WTC11 (cell line): Measurements from ENCODE around the gene ZNF579. TPM values are rescaled to one million over a fixed set of nuclear protein-coding genes. Genes with fewer than 3 reads are reported as not detected.

Experiments used
- ATAC-seq: fragments of 200-7000 bp; cut with Tn5 transposase; 2 replicates; pipeline ENCODE4 v1.10.0; 2021; ENCODE audit warnings: mild to moderate bottlenecking, moderate library complexity
- CTCF ChIA-PET: fragments of 300-600 bp; sonication (Branson Sonifier 250); formaldehyde crosslinking; loops from one replicate; lab custom pipeline; 2021; ENCODE audit warnings: antibody characterized with exemption; lab: Charles Lee
- POLR2A ChIA-PET: fragments of 350-600 bp; sonication (Branson Sonifier 250); formaldehyde crosslinking; loops from one replicate; lab custom pipeline; 2021; ENCODE audit warnings: antibody characterized with exemption; lab: Charles Lee
- DNase-seq: peaks from one replicate; pipeline ENCODE4 v3.0.0; 2021; ENCODE audit warnings: low spot score
- H3K27ac Mint-ChIP-seq: 2 replicates; pipeline ENCODE4 v1.8.0; 2021; ENCODE audit warnings: mixed read lengths
- H3K27me3 Mint-ChIP-seq: 2 replicates; pipeline ENCODE4 v1.8.0; 2021; ENCODE audit warnings: low read depth, mild to moderate bottlenecking, moderate library complexity, mixed read lengths
- H3K36me3 Mint-ChIP-seq: 2 replicates; pipeline ENCODE4 v1.8.0; 2021; ENCODE audit warnings: mixed read lengths
- H3K4me1 Mint-ChIP-seq: 2 replicates; pipeline ENCODE4 v1.8.0; 2022; ENCODE audit warnings: mixed read lengths
- H3K4me3 Mint-ChIP-seq: 2 replicates; pipeline ENCODE4 v1.8.0; 2021; ENCODE audit warnings: mild to moderate bottlenecking, moderate library complexity, mixed read lengths
- H3K9me3 Mint-ChIP-seq: 2 replicates; pipeline ENCODE4 v1.8.0; 2021; ENCODE audit warnings: mixed read lengths
- ATF2 ChIP-seq: sonication (generic); formaldehyde crosslinking; IDR thresholded peaks from 2 replicates; pipeline ENCODE4 v1.8.1; 2022; ENCODE audit warnings: low read depth, missing genetic modification reagents, borderline replicate concordance
- ELF4 ChIP-seq: sonication (generic); formaldehyde crosslinking; IDR thresholded peaks from 2 replicates; pipeline ENCODE4 v1.8.1; 2022; ENCODE audit warnings: low read depth, mild to moderate bottlenecking, moderate library complexity, missing genetic modification reagents
- EMX1 ChIP-seq: fragments of 250-450 bp; sonication (Bioruptor Pico); IDR thresholded peaks from 2 replicates; pipeline ENCODE4 v1.8.0; 2021; ENCODE audit warnings: mild to moderate bottlenecking
- FOXJ3 ChIP-seq: sonication (generic); formaldehyde crosslinking; IDR thresholded peaks from 2 replicates; pipeline ENCODE4 v1.9.0; 2021; ENCODE audit warnings: missing genetic modification reagents, mild to moderate bottlenecking, borderline replicate concordance
- SMAD3 ChIP-seq: sonication (generic); formaldehyde crosslinking; IDR thresholded peaks from 2 replicates; pipeline ENCODE4 v1.8.0; 2022; ENCODE audit warnings: missing genetic modification reagents, mild to moderate bottlenecking, borderline replicate concordance
- TEAD4 ChIP-seq: sonication (generic); formaldehyde crosslinking; IDR thresholded peaks from 2 replicates; pipeline ENCODE4 v1.8.0; 2022; ENCODE audit warnings: mild to moderate bottlenecking, missing genetic modification reagents
- ZNF138 ChIP-seq: sonication (generic); formaldehyde crosslinking; conservative IDR thresholded peaks from 2 replicates; pipeline ENCODE4 v1.8.1; 2022; ENCODE audit warnings: mild to moderate bottlenecking, moderate library complexity, missing genetic modification reagents
- total RNA-seq: library from RNA; stranded (reverse); gene quantifications from 3 replicates; pipeline ENCODE4 v1.2.3, GENCODE V29; 2021
- TF ChIP-seq, protein P1 (sequence below): fragments of 250-450 bp; sonication (Bioruptor Pico); IDR thresholded peaks from 2 replicates; pipeline ENCODE4 v2.1.2; 2022; ENCODE audit warnings: mild to moderate bottlenecking, moderate library complexity
- TF ChIP-seq, protein P2 (sequence below): sonication (generic); formaldehyde crosslinking; IDR thresholded peaks from 2 replicates; pipeline ENCODE4 v1.8.0; 2022; ENCODE audit warnings: mild to moderate bottlenecking, missing genetic modification reagents
- TF ChIP-seq, protein P3 (sequence below): sonication (generic); formaldehyde crosslinking; IDR thresholded peaks from 2 replicates; pipeline ENCODE4 v1.8.0; 2023; ENCODE audit warnings: missing genetic modification reagents
- TF ChIP-seq, protein P4 (sequence below): sonication (generic); formaldehyde crosslinking; IDR thresholded peaks from 2 replicates; pipeline ENCODE4 v1.8.1; 2022; ENCODE audit warnings: mild to moderate bottlenecking, moderate library complexity, missing genetic modification reagents

ZNF579 gene
- total RNA-seq, 1 experiment from 2014 or later = 30.0 TPM

- DNase-seq (no peak), ATAC-seq (no peak)
- ChIA-PET POLR2A (no interaction called here), CTCF (interaction anchor here (2.3 kb wide), 1 partner anchor 9 kb away, joined by 5 read pairs; no protein-coding TSS in a partner anchor)
- Mint-ChIP-seq H3K4me1 (0 out of 2 replicates have a peak, but pooled peaks cover 3% of the 10 kb centered on the region), H3K4me3 (no peak overlapping the region), H3K27ac (no peak overlapping the region), H3K9me3 (0 out of 2 replicates have a peak, but pooled peaks cover 3% of the 10 kb centered on the region), H3K27me3 (peaks cover 3% of the 10 kb centered on the region; the same call in 1 of the 2 replicates)
- TF ChIP-seq TEAD4 = no peak
- TF ChIP-seq SMAD3 = no peak
- TF ChIP-seq ZNF138 = no peak
- no peak for TF ChIP-seq ELF4 (CRISPR knock-in tag)
- TF ChIP-seq, protein P1, sequence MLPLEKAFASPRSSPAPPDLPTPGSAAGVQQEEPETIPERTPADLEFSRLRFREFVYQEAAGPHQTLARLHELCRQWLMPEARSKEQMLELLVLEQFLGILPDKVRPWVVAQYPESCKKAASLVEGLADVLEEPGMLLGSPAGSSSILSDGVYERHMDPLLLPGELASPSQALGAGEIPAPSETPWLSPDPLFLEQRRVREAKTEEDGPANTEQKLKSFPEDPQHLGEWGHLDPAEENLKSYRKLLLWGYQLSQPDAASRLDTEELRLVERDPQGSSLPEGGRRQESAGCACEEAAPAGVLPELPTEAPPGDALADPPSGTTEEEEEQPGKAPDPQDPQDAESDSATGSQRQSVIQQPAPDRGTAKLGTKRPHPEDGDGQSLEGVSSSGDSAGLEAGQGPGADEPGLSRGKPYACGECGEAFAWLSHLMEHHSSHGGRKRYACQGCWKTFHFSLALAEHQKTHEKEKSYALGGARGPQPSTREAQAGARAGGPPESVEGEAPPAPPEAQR (CRISPR knock-in tag) = no peak
- TF ChIP-seq EMX1 = no peak
- TF ChIP-seq, protein P2, sequence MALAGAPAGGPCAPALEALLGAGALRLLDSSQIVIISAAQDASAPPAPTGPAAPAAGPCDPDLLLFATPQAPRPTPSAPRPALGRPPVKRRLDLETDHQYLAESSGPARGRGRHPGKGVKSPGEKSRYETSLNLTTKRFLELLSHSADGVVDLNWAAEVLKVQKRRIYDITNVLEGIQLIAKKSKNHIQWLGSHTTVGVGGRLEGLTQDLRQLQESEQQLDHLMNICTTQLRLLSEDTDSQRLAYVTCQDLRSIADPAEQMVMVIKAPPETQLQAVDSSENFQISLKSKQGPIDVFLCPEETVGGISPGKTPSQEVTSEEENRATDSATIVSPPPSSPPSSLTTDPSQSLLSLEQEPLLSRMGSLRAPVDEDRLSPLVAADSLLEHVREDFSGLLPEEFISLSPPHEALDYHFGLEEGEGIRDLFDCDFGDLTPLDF (CRISPR knock-in tag) = no peak
- no peak for TF ChIP-seq FOXJ3 (CRISPR knock-in tag)
- TF ChIP-seq, protein P3, sequence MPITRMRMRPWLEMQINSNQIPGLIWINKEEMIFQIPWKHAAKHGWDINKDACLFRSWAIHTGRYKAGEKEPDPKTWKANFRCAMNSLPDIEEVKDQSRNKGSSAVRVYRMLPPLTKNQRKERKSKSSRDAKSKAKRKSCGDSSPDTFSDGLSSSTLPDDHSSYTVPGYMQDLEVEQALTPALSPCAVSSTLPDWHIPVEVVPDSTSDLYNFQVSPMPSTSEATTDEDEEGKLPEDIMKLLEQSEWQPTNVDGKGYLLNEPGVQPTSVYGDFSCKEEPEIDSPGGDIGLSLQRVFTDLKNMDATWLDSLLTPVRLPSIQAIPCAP (CRISPR knock-in tag) = no peak
- TF ChIP-seq, all 79 proteins: peak for 0
- peaks cover 19% of the 10 kb centered on the region for H3K36me3 Mint-ChIP-seq
Observed at GRCh38 chr19:55615543-55616394, 35.1 kb upstream of the ZNF579 start.

DNA sequence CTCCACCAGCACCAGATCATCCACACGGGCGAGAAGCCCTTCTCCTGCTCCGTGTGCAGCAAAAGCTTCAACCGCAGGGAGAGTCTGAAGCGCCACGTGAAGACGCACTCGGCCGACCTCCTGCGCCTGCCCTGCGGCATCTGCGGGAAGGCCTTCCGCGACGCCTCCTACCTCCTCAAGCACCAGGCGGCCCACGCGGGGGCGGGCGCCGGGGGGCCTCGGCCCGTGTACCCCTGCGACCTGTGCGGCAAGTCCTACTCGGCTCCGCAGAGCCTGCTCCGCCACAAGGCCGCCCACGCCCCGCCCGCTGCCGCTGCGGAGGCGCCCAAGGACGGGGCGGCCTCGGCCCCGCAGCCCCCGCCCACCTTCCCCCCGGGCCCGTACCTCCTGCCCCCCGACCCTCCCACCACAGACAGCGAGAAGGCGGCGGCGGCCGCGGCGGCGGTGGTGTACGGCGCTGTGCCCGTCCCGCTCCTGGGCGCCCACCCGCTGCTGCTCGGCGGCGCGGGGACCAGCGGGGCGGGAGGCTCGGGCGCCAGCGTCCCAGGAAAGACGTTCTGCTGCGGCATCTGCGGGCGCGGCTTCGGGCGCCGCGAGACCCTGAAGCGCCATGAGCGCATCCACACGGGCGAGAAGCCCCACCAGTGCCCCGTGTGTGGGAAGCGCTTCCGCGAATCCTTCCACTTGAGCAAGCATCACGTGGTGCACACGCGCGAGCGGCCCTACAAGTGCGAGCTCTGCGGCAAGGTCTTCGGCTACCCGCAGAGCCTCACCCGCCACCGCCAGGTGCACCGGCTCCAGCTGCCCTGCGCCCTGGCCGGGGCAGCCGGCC, 34.3 kb upstream of the ZNF579 start:
- Mint-ChIP-seq H3K36me3 (peaks cover 13% of the 10 kb centered on the region), H3K27ac (no peak overlapping the region), H3K9me3 (no peaks in the 10 kb centered on the region), H3K27me3 (peaks cover 3% of the 10 kb centered on the region; the same call in 1 of the 2 replicates), H3K4me3 (no peak overlapping the region), H3K4me1 (0 out of 2 replicates have a peak, but pooled peaks cover 3% of the 10 kb centered on the region)
- TF ChIP-seq, protein P4, sequence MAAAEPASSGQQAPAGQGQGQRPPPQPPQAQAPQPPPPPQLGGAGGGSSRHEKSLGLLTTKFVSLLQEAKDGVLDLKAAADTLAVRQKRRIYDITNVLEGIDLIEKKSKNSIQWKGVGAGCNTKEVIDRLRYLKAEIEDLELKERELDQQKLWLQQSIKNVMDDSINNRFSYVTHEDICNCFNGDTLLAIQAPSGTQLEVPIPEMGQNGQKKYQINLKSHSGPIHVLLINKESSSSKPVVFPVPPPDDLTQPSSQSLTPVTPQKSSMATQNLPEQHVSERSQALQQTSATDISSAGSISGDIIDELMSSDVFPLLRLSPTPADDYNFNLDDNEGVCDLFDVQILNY (CRISPR knock-in tag) = no peak
- TF ChIP-seq ATF2 (CRISPR knock-in tag) = no peak
- DNase-seq = no peak
- CTCF ChIA-PET = interaction anchor here (2.3 kb wide), 1 partner anchor 9 kb away, joined by 5 read pairs; no protein-coding TSS in a partner anchor
- POLR2A ChIA-PET = no interaction called here
- no peak for ATAC-seq
